Liver (tissue), 3 donors: ENCODE data around the gene KRTAP3-1.

Source experiments
- ATF3 ChIP-seq: IDR thresholded peaks from 2 replicates; pipeline ENCODE4 v1.6.1; 2016; ENCODE audit warnings: antibody characterized with exemption
- CTCF ChIP-seq: fragments of 150-350 bp; IDR thresholded peaks from 2 replicates; pipeline ENCODE4 v1.5.1; 2017; ENCODE audit warnings: improper control_type of control experiment, low read depth, low read length; ENCODE audit not compliant: missing input control
- MAX ChIP-seq: IDR thresholded peaks from 2 replicates; pipeline ENCODE4 v1.6.1; 2016; ENCODE audit warnings: antibody characterized with exemption
- RAD21 ChIP-seq, 2 donors: IDR thresholded peaks; 2 replicates each; pipeline ENCODE4 v1.6.1; 2016; ENCODE audit warnings: antibody characterized with exemption in 2 of 2, mild to moderate bottlenecking in 2 of 2
- TAF1 ChIP-seq: conservative IDR thresholded peaks from 2 replicates; pipeline ENCODE4 v1.6.1; 2016; ENCODE audit warnings: antibody characterized with exemption, mild to moderate bottlenecking
- YY1 ChIP-seq: IDR thresholded peaks from 2 replicates; pipeline ENCODE4 v1.6.1; 2016; ENCODE audit warnings: antibody characterized with exemption, mild to moderate bottlenecking
- TF ChIP-seq, protein P1 (sequence below): IDR thresholded peaks from 2 replicates; pipeline ENCODE4 v1.6.1; 2016; ENCODE audit warnings: antibody characterized with exemption, mild to moderate bottlenecking
- donor health status: healthy.
- donor health status: healthy.

GRCh38 chr17:41013181-41013580, 4.3 kb upstream of the KRTAP3-1 start:
- TF ChIP-seq YY1 (no peak), ATF3 (no peak), MAX (no peak), CTCF (no peak), TAF1 (no peak), RAD21 (IDR thresholded peaks at IDR 0.05) (no peak)
- TF ChIP-seq, protein P1, sequence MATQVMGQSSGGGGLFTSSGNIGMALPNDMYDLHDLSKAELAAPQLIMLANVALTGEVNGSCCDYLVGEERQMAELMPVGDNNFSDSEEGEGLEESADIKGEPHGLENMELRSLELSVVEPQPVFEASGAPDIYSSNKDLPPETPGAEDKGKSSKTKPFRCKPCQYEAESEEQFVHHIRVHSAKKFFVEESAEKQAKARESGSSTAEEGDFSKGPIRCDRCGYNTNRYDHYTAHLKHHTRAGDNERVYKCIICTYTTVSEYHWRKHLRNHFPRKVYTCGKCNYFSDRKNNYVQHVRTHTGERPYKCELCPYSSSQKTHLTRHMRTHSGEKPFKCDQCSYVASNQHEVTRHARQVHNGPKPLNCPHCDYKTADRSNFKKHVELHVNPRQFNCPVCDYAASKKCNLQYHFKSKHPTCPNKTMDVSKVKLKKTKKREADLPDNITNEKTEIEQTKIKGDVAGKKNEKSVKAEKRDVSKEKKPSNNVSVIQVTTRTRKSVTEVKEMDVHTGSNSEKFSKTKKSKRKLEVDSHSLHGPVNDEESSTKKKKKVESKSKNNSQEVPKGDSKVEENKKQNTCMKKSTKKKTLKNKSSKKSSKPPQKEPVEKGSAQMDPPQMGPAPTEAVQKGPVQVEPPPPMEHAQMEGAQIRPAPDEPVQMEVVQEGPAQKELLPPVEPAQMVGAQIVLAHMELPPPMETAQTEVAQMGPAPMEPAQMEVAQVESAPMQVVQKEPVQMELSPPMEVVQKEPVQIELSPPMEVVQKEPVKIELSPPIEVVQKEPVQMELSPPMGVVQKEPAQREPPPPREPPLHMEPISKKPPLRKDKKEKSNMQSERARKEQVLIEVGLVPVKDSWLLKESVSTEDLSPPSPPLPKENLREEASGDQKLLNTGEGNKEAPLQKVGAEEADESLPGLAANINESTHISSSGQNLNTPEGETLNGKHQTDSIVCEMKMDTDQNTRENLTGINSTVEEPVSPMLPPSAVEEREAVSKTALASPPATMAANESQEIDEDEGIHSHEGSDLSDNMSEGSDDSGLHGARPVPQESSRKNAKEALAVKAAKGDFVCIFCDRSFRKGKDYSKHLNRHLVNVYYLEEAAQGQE: no peak
